NB4 (cell line): Measurements from ENCODE around the gene PMEPA1.

Experiments used
- DNase-seq: peaks from one replicate; pipeline ENCODE4 v3.0.0; 2010; ENCODE audit warnings: low read depth
- H3K4me3 ChIP-seq: one replicate; pipeline ENCODE4 v1.5.1; 2011; ENCODE audit warnings: mild to moderate bottlenecking, low read depth, low read length, moderate library complexity
- MAX ChIP-seq: IDR thresholded peaks from 2 replicates; pipeline ENCODE4 v1.6.1; 2011; ENCODE audit warnings: low read depth, low read length
- MYC ChIP-seq: IDR thresholded peaks from 2 replicates; pipeline ENCODE4 v1.6.1; 2011; ENCODE audit warnings: low read depth, low read length
- POLR2A ChIP-seq: IDR thresholded peaks from 2 replicates; pipeline ENCODE4 v1.6.1; 2011; ENCODE audit warnings: mild to moderate bottlenecking; ENCODE audit not compliant: insufficient read length; ENCODE audit errors: extremely low read depth
- TF ChIP-seq, protein P1 (sequence below): IDR thresholded peaks from one replicate; pipeline ENCODE4 v1.5.1; 2012; ENCODE audit warnings: low read depth, low read length

Gene PMEPA1

GRCh38 chr20:57754190-57754589, 44.4 kb upstream of the PMEPA1 start:
- DNase-seq: no peak
- no peak for TF ChIP-seq MAX
- TF ChIP-seq POLR2A: no peak
- TF ChIP-seq, protein P1, sequence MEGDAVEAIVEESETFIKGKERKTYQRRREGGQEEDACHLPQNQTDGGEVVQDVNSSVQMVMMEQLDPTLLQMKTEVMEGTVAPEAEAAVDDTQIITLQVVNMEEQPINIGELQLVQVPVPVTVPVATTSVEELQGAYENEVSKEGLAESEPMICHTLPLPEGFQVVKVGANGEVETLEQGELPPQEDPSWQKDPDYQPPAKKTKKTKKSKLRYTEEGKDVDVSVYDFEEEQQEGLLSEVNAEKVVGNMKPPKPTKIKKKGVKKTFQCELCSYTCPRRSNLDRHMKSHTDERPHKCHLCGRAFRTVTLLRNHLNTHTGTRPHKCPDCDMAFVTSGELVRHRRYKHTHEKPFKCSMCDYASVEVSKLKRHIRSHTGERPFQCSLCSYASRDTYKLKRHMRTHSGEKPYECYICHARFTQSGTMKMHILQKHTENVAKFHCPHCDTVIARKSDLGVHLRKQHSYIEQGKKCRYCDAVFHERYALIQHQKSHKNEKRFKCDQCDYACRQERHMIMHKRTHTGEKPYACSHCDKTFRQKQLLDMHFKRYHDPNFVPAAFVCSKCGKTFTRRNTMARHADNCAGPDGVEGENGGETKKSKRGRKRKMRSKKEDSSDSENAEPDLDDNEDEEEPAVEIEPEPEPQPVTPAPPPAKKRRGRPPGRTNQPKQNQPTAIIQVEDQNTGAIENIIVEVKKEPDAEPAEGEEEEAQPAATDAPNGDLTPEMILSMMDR: no peak
- no peak for TF ChIP-seq MYC
- no peak overlapping the region for H3K4me3 ChIP-seq

GRCh38 chr20:57753332-57754164, 43.7 kb upstream of the PMEPA1 start:
- H3K4me3 ChIP-seq: no peak overlapping the region
- TF ChIP-seq MAX (no peak), MYC (no peak), POLR2A (no peak)
- TF ChIP-seq, protein P1: no peak
- DNase-seq: no peak

DNA sequence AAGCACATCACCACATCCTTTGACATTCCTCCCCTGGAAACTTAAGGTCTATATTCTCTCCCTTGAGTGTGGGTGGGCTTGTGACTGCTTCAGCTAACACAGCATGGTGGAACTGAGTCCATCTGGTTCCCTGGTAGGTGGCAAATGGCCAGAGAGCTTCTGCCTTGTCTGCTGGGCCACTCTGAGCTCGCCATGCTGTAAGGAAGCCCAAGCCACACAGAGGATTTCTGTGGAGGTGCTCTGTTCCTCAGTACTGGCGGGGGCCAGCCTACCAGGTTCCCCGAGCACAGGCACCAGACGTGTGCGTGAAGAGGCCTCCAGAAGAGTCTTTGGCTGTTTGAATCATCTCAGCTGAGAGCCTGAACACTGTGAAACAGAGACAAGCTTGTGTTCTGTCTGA, 41.6 kb upstream of the PMEPA1 start:
- no peak for TF ChIP-seq MYC
- TF ChIP-seq MAX: no peak
- TF ChIP-seq, protein P1: no peak
- TF ChIP-seq POLR2A: no peak
- no peak for DNase-seq
- H3K4me3 ChIP-seq: no peak overlapping the region

DNA sequence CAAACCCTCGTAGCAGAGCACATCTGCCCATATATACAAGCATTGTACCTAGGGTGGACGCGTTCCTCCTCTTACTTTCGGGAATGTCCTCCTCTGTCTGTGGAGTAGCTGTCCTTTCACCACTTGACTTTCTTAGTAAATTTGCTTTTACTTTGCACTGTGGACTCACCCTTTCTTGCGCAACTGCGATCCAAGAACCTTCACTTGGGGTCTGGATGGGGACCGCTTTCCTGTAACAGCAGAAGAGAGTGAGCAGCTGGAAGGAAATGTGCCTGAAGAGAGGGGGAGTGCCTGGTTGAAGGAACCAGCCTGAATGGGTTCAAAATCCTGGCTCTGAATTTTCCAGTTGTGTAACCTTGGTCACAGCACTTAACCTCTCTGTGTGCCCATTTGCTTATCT, 40.1 kb upstream of the PMEPA1 start:
- DNase-seq: no peak
- TF ChIP-seq MYC (no peak), MAX (no peak), POLR2A (no peak)
- TF ChIP-seq, protein P1: no peak
- H3K4me3 ChIP-seq: no peak overlapping the region

- DNase-seq: no peak
- H3K4me3 ChIP-seq: no peak overlapping the region
- TF ChIP-seq MAX (no peak), POLR2A (no peak), MYC (no peak)
- TF ChIP-seq, protein P1: no peak
Observed at GRCh38 chr20:57749131-57749690, 39.4 kb upstream of the PMEPA1 start.
